Panc1 (cell line): Measurements from ENCODE around the gene NUDT19. TPM values are rescaled to one million over a fixed set of nuclear protein-coding genes. Genes with fewer than 3 reads are reported as not detected.

ENCODE experiments used
- ATAC-seq: fragments of 200-7000 bp; cut with Tn5 transposase; 2 replicates; pipeline ENCODE4 v1.9.1; 2020; ENCODE audit warnings: mild to moderate bottlenecking, moderate library complexity
- BruUV-seq: library from RNA; stranded (reverse); fragments of 400-500 nt; replicated peaks from 2 replicates; lab custom pipeline; 2021; lab: Mats Ljungman, UMichigan
- CTCF ChIA-PET: fragments of 300-600 bp; sonication (Branson Sonifier 250); formaldehyde crosslinking; loops from one replicate; lab custom pipeline; 2022; ENCODE audit warnings: antibody characterized with exemption; lab: Charles Lee
- POLR2A ChIA-PET: fragments of 300-600 bp; sonication (Branson Sonifier 250); formaldehyde crosslinking; loops from one replicate; lab custom pipeline; 2022; ENCODE audit warnings: antibody characterized with exemption; lab: Charles Lee
- DNase-seq: peaks from one replicate; pipeline ENCODE4 v3.0.0-alpha.2; 2010; ENCODE audit warnings: low read depth, low spot score
- H3K27ac ChIP-seq: 2 replicates; pipeline ENCODE4 v1.5.1; 2011; ENCODE audit warnings: mild to moderate bottlenecking, low read length, inconsistent platforms
- H3K27me3 ChIP-seq: fragments of 200-500 bp; sonication (Bioruptor generic); 2 replicates; pipeline ENCODE4 v1.6.0; 2014; ENCODE audit warnings: low read length, inconsistent platforms; ENCODE audit not compliant: control insufficient read depth, insufficient read depth
- H3K36me3 ChIP-seq: fragments of 200-500 bp; sonication (Bioruptor generic); 2 replicates; pipeline ENCODE4 v1.5.1; 2014; ENCODE audit warnings: inconsistent platforms, mild to moderate bottlenecking, low read length, moderate library complexity; ENCODE audit not compliant: control insufficient read depth, insufficient read depth
- H3K4me1 ChIP-seq: 2 replicates; pipeline ENCODE4 v1.5.1; 2011; ENCODE audit warnings: inconsistent platforms, mild to moderate bottlenecking, low read length, moderate library complexity; ENCODE audit not compliant: control insufficient read depth, insufficient read depth
- H3K4me3 ChIP-seq, 2 experiments: 2 replicates each; pipeline ENCODE4 v1.5.1; 2011 to 2012; ENCODE audit warnings: low read depth in 2 of 2, low read length in 2 of 2, mild to moderate bottlenecking in 2 of 2, inconsistent platforms in 1 of 2, moderate library complexity in 1 of 2
- H3K9me3 ChIP-seq: fragments of 200-500 bp; sonication (Bioruptor generic); 2 replicates; pipeline ENCODE4 v1.5.1; 2014; ENCODE audit warnings: low read depth, mild to moderate bottlenecking, inconsistent platforms, low read length, moderate library complexity; ENCODE audit not compliant: control insufficient read depth, insufficient read depth
- POLR2AphosphoS5 ChIP-seq: IDR thresholded peaks from 2 replicates; pipeline ENCODE4 v1.6.1; 2012; ENCODE audit warnings: mild to moderate bottlenecking, low read depth, low read length, moderate library complexity
- REST ChIP-seq, 2 experiments: IDR thresholded peaks; 2 replicates each; pipeline ENCODE4 v1.6.1; 2011 to 2012; ENCODE audit warnings: low read depth in 2 of 2, control low read depth in 1 of 2, low read length in 1 of 2, mild to moderate bottlenecking in 1 of 2, moderate library complexity in 1 of 2; ENCODE audit not compliant: insufficient read depth in 1 of 2
- SIN3A ChIP-seq: IDR thresholded peaks from 2 replicates; pipeline ENCODE4 v1.6.1; 2012; ENCODE audit warnings: low read depth, mild to moderate bottlenecking, low read length, moderate library complexity, borderline replicate concordance; ENCODE audit not compliant: insufficient read depth
- TCF7L2 ChIP-seq: IDR thresholded peaks from 2 replicates; pipeline ENCODE4 v1.6.1; 2011; ENCODE audit warnings: mild to moderate bottlenecking, low read depth, low read length, inconsistent platforms
- in situ Hi-C: cut with HindIII; loops from 2 replicates; pipeline ENCODE4 v1.10.0; 2016; ENCODE audit warnings: low sequenced_read_pairs, low pct_unique_long_range_greater_than_20kb
- intact Hi-C: fragments of 100-400 bp; cut with micrococcal nuclease; formaldehyde crosslinking; loops from one replicate; pipeline ENCODE4 v1.10.0; 2022; ENCODE audit not compliant: unreplicated experiment
- total RNA-seq: library from RNA; stranded (reverse); gene quantifications from one replicate; pipeline ENCODE4 v1.2.1, GENCODE V29; 2021; ENCODE audit not compliant: unreplicated experiment
- TF ChIP-seq, protein P1 (sequence below): fragments of 450-650 bp; IDR thresholded peaks from 2 replicates; pipeline ENCODE4 v1.5.1; 2017; ENCODE audit warnings: mild to moderate bottlenecking

The NUDT19 gene
- total RNA-seq, 1 experiment from 2014 or later: 41.4 TPM

DNA sequence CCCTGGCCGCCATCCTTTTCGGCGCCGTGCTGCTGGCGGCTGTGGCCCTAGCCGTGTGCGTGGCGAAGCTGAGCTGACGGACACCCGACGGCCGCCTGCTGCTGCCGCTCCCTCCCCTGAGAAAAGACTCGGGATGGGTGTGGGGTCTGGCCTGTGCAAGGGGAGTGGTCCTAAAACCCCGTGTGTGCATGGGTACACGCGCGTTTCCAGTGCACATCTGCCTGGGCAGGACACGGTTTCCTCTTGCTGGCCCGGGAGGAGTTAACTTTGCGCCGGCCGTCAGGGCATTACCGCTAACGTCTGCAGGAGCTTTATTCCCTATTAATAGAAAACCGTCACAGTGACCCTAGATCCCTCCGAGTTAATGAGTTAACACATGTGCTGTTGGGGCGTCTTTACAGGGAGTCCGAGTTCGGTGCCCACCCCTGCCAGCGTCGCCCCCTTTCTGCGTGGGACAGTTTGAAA is 14.7 kb upstream of the NUDT19 start:
- in situ Hi-C loops (no loop called here), intact Hi-C loops (no loop called here)
- ATAC-seq (no peak), DNase-seq (no peak)
- no peaks in the 10 kb centered on the region for H3K36me3 ChIP-seq
- ChIA-PET CTCF (no interaction called here), POLR2A (interaction anchor here (0.5 kb wide), 1 partner anchor 1468 kb away, joined by 3 read pairs; no protein-coding TSS in a partner anchor)
- no peaks in the 10 kb centered on the region for H3K27me3 ChIP-seq
- H3K4me3 ChIP-seq: no peak overlapping the region; a peak in 1 of 4 replicates
- no TSS peak for BruUV-seq
- TF ChIP-seq POLR2AphosphoS5: no peak
- no peak for TF ChIP-seq SIN3A
- TF ChIP-seq REST (IDR thresholded peaks at IDR 0.05; ENCODE audit: insufficient read depth in 1 of 2, low read depth in 2 of 2, low read length in 1 of 2): no peak
- TF ChIP-seq TCF7L2: no peak
- TF ChIP-seq, protein P1, sequence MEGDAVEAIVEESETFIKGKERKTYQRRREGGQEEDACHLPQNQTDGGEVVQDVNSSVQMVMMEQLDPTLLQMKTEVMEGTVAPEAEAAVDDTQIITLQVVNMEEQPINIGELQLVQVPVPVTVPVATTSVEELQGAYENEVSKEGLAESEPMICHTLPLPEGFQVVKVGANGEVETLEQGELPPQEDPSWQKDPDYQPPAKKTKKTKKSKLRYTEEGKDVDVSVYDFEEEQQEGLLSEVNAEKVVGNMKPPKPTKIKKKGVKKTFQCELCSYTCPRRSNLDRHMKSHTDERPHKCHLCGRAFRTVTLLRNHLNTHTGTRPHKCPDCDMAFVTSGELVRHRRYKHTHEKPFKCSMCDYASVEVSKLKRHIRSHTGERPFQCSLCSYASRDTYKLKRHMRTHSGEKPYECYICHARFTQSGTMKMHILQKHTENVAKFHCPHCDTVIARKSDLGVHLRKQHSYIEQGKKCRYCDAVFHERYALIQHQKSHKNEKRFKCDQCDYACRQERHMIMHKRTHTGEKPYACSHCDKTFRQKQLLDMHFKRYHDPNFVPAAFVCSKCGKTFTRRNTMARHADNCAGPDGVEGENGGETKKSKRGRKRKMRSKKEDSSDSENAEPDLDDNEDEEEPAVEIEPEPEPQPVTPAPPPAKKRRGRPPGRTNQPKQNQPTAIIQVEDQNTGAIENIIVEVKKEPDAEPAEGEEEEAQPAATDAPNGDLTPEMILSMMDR: no peak
- no peak overlapping the region for H3K27ac ChIP-seq
- H3K9me3 ChIP-seq: no peaks in the 10 kb centered on the region
- peaks cover 11% of the 10 kb centered on the region; the same call in 1 of the 2 replicates for H3K4me1 ChIP-seq

DNA sequence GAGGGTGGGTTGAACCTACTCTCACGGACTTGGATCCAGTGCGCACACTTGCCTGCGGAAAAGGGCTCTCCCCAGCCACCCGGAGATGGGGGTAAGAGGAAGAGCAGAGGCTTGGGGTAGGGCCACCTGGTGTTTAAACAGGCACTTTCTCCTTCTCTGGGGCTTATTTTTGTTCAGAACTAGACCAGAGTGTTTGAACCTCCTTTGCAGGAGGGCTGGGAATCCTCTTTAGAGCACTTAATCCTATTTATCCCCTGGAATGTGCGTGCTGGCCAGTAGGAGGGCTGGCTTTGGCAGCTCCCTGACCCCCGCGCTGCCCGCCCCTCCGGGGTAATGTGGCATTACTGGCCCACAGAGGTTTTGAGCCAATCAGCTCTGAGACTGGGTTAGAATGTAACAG is 14.0 kb upstream of the NUDT19 start:
- CTCF ChIA-PET: interaction anchor here (0.7 kb wide), 1 partner anchor 9 kb away, joined by 6 read pairs; no protein-coding TSS in a partner anchor
- no peaks in the 10 kb centered on the region for H3K36me3 ChIP-seq
- H3K9me3 ChIP-seq: no peaks in the 10 kb centered on the region
- POLR2A ChIA-PET: interaction anchor here (0.5 kb wide), 1 partner anchor 13 kb away, joined by 8 read pairs; no protein-coding TSS in a partner anchor
- in situ Hi-C loops (no loop called here), intact Hi-C loops (no loop called here)
- TF ChIP-seq POLR2AphosphoS5 (no peak), TCF7L2 (no peak), SIN3A (no peak), REST (IDR thresholded peaks at IDR 0.05; ENCODE audit: insufficient read depth in 1 of 2, low read depth in 2 of 2, low read length in 1 of 2) (no peak)
- TF ChIP-seq, protein P1: no peak
- H3K4me1 ChIP-seq: peaks cover 11% of the 10 kb centered on the region; the same call in 1 of the 2 replicates
- no peak overlapping the region for H3K27ac ChIP-seq
- TSS peak; percentile 42 for BruUV-seq
- H3K27me3 ChIP-seq: no peaks in the 10 kb centered on the region
- DNase-seq (no peak), ATAC-seq (no peak)
- no peak overlapping the region for H3K4me3 ChIP-seq
